DND-41 (cell line): Measurements from ENCODE around the gene CRYBG1.

Experiments
- ATAC-seq: fragments of 200-7000 bp; cut with Tn5 transposase; 3 replicates; pipeline ENCODE4 v1.9.1; 2021; ENCODE audit warnings: low read depth; ENCODE audit not compliant: insufficient read depth
- DNase-seq: peaks from one replicate; pipeline ENCODE4 v3.0.0-alpha.2; 2020
- H2AFZ ChIP-seq: 2 replicates; pipeline ENCODE4 v1.6.0; 2012; ENCODE audit warnings: low read depth, low read length
- H3K27ac ChIP-seq: 2 replicates; pipeline ENCODE4 v1.5.1; 2012; ENCODE audit warnings: low read length, inconsistent platforms
- H3K27me3 ChIP-seq: fragments of 200-600 bp; sonication (generic); 2 replicates; pipeline ENCODE4 v1.6.0; 2012; ENCODE audit warnings: low read length, mild to moderate bottlenecking, inconsistent platforms; ENCODE audit not compliant: insufficient read depth, poor library complexity
- H3K36me3 ChIP-seq: 2 replicates; pipeline ENCODE4 v1.5.1; 2012; ENCODE audit warnings: low read length, inconsistent platforms; ENCODE audit not compliant: insufficient read depth
- H3K4me1 ChIP-seq: 2 replicates; pipeline ENCODE4 v1.5.1; 2012; ENCODE audit warnings: mild to moderate bottlenecking, low read length; ENCODE audit not compliant: insufficient read depth
- H3K4me2 ChIP-seq: 2 replicates; pipeline ENCODE4 v1.6.0; 2012; ENCODE audit warnings: mild to moderate bottlenecking, moderate library complexity, low read length, inconsistent platforms; ENCODE audit not compliant: insufficient read depth
- H3K4me3 ChIP-seq, 2 experiments: fragments of 200-600 bp in 1 of 2; shearing (Covaris generic) in 1 of 2; 2 replicates each; pipeline ENCODE4 v1.5.1; 2012 to 2016; ENCODE audit warnings: inconsistent platforms in 2 of 2, low read length in 2 of 2, mild to moderate bottlenecking in 2 of 2, low read depth in 1 of 2, moderate library complexity in 1 of 2
- H3K79me2 ChIP-seq: 2 replicates; pipeline ENCODE4 v1.6.0; 2012; ENCODE audit warnings: low read length, inconsistent platforms; ENCODE audit not compliant: insufficient read depth
- H3K9ac ChIP-seq: 2 replicates; pipeline ENCODE4 v1.6.0; 2012; ENCODE audit warnings: low read depth, mild to moderate bottlenecking, inconsistent platforms, low read length, moderate library complexity
- H3K9me3 ChIP-seq: 2 replicates; pipeline ENCODE4 v1.5.1; 2012; ENCODE audit warnings: low read length, moderate library complexity, mild to moderate bottlenecking, inconsistent platforms; ENCODE audit not compliant: insufficient read depth, severe bottlenecking
- H4K20me1 ChIP-seq: 2 replicates; pipeline ENCODE4 v1.6.0; 2012; ENCODE audit warnings: low read length; ENCODE audit not compliant: insufficient read depth
- CTCF ChIP-seq: IDR thresholded peaks from 2 replicates; pipeline ENCODE4 v1.5.1; 2012; ENCODE audit warnings: borderline replicate concordance, low read length, moderate library complexity, mild to moderate bottlenecking; ENCODE audit not compliant: poor library complexity, severe bottlenecking; ENCODE audit errors: extremely low read depth
- EZH2 ChIP-seq: IDR thresholded peaks from 3 replicates; pipeline ENCODE4 v1.6.1; 2012; ENCODE audit warnings: borderline replicate concordance, low read depth, mild to moderate bottlenecking, moderate library complexity, low read length, inconsistent platforms; ENCODE audit not compliant: severe bottlenecking

CRYBG1 gene

DNA sequence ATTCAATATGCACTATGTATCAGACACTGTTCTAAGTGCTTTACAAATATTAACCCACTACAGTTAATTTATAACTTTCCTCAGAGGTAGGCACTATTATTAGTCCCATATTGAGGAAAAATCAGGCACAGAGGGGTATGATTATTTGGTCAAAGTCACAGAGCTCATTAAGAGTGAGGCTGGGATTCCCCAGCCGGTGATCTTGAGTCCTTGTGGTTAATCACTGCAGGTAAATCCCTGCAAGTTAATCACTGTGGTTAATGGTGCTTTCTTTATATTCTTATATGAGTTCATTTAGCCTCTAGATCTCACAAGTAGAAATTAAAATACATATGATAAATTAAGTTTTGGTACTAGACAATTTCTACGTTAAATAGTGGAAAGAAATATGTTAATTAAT, 9.2 kb downstream of the CRYBG1 start:
- H3K9ac ChIP-seq, result no peak overlapping the region
- DNase-seq, result no peak
- H3K4me3 ChIP-seq, result no peak overlapping the region
- no peaks in the 10 kb centered on the region for H3K9me3 ChIP-seq
- no peaks in the 10 kb centered on the region for H3K79me2 ChIP-seq
- TF ChIP-seq EZH2 (no peak), CTCF (no peak)
- no peaks in the 10 kb centered on the region for H3K4me1 ChIP-seq
- H3K27me3 ChIP-seq, result peaks cover 8% of the 10 kb centered on the region
- H3K27ac ChIP-seq, result no peak overlapping the region
- H3K36me3 ChIP-seq, result no peaks in the 10 kb centered on the region
- H3K4me2 ChIP-seq, result no peak overlapping the region
- no peak for ATAC-seq
- H2AFZ ChIP-seq, result no peak overlapping the region
- no peaks in the 10 kb centered on the region for H4K20me1 ChIP-seq

- H3K4me3 ChIP-seq, result no peak overlapping the region
- ATAC-seq (no peak), DNase-seq (no peak)
- H3K4me2 ChIP-seq, result no peak overlapping the region
- no peak overlapping the region for H2AFZ ChIP-seq
- H3K27me3 ChIP-seq, result peaks cover 8% of the 10 kb centered on the region
- H3K79me2 ChIP-seq, result no peaks in the 10 kb centered on the region
- no peak for TF ChIP-seq EZH2
- no peak for TF ChIP-seq CTCF
- H3K9me3 ChIP-seq, result no peaks in the 10 kb centered on the region
- no peak overlapping the region for H3K9ac ChIP-seq
- H3K4me1 ChIP-seq, result no peaks in the 10 kb centered on the region
- H3K36me3 ChIP-seq, result no peaks in the 10 kb centered on the region
- no peak overlapping the region for H3K27ac ChIP-seq
- no peaks in the 10 kb centered on the region for H4K20me1 ChIP-seq
Observed at GRCh38 chr6:106370639-106371038, 10.1 kb downstream of the CRYBG1 start.

DNA sequence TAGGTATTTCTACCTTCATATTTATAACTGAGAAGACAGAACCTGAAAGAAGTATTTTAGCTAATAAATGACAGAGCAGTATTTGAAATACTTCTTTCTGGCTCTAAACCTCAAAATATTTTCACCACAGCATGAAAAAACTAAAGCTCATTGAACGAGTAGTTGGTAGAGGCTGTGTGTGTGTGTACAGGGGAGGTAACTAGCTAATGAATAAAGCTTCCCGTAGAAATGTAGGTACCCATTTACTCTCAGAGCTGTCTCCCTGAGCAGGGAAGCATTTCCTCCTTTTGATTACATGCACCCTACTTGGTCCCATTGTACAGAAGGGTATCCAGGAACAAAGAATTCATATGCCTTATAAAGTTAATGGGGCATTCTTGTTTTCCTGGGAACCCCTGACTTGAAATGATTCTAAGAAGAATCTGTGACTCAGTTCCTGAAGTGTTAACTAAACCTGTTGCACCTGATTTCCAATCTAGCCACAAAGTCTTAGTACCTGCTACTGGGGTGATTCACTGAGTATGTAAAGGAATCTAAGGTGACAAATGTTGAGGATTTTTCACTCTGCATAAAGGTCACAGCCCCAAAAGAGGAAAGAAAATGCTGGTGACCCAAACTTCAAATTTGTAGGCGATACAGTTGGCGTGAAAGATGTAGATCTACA, 12.5 kb downstream of the CRYBG1 start:
- H4K20me1 ChIP-seq, result no peaks in the 10 kb centered on the region
- H3K27ac ChIP-seq, result no peak overlapping the region
- no peaks in the 10 kb centered on the region for H3K4me1 ChIP-seq
- DNase-seq, result no peak
- H3K4me2 ChIP-seq, result no peak overlapping the region
- H3K27me3 ChIP-seq, result peaks cover 22% of the 10 kb centered on the region
- H3K36me3 ChIP-seq, result no peaks in the 10 kb centered on the region
- H3K4me3 ChIP-seq, result no peak overlapping the region
- H3K79me2 ChIP-seq, result no peaks in the 10 kb centered on the region
- no peak for TF ChIP-seq EZH2
- TF ChIP-seq CTCF, result no peak
- no peak overlapping the region for H2AFZ ChIP-seq
- no peak overlapping the region for H3K9ac ChIP-seq
- no peaks in the 10 kb centered on the region for H3K9me3 ChIP-seq
- ATAC-seq, result no peak
